WTC11 (cell line): ENCODE data around the gene OVCA2. TPM values are rescaled to one million over a fixed set of nuclear protein-coding genes. Genes with fewer than 3 reads are reported as not detected.

Experiments
- ATAC-seq: fragments of 200-7000 bp; cut with Tn5 transposase; 2 replicates; pipeline ENCODE4 v1.10.0; 2021; ENCODE audit warnings: mild to moderate bottlenecking, moderate library complexity
- CTCF ChIA-PET: fragments of 300-600 bp; sonication (Branson Sonifier 250); formaldehyde crosslinking; loops from one replicate; lab custom pipeline; 2021; ENCODE audit warnings: antibody characterized with exemption; lab: Charles Lee
- POLR2A ChIA-PET: fragments of 350-600 bp; sonication (Branson Sonifier 250); formaldehyde crosslinking; loops from one replicate; lab custom pipeline; 2021; ENCODE audit warnings: antibody characterized with exemption; lab: Charles Lee
- DNase-seq: peaks from one replicate; pipeline ENCODE4 v3.0.0; 2021; ENCODE audit warnings: low spot score
- H3K27ac Mint-ChIP-seq: 2 replicates; pipeline ENCODE4 v1.8.0; 2021; ENCODE audit warnings: mixed read lengths
- H3K27me3 Mint-ChIP-seq: 2 replicates; pipeline ENCODE4 v1.8.0; 2021; ENCODE audit warnings: low read depth, mild to moderate bottlenecking, moderate library complexity, mixed read lengths
- H3K36me3 Mint-ChIP-seq: 2 replicates; pipeline ENCODE4 v1.8.0; 2021; ENCODE audit warnings: mixed read lengths
- H3K4me1 Mint-ChIP-seq: 2 replicates; pipeline ENCODE4 v1.8.0; 2022; ENCODE audit warnings: mixed read lengths
- H3K4me3 Mint-ChIP-seq: 2 replicates; pipeline ENCODE4 v1.8.0; 2021; ENCODE audit warnings: mild to moderate bottlenecking, moderate library complexity, mixed read lengths
- H3K9me3 Mint-ChIP-seq: 2 replicates; pipeline ENCODE4 v1.8.0; 2021; ENCODE audit warnings: mixed read lengths
- AR ChIP-seq: fragments of 250-450 bp; sonication (Bioruptor Pico); IDR thresholded peaks from 2 replicates; pipeline ENCODE4 v1.9.0; 2021; ENCODE audit warnings: mild to moderate bottlenecking
- ELF4 ChIP-seq: sonication (generic); formaldehyde crosslinking; IDR thresholded peaks from 2 replicates; pipeline ENCODE4 v1.8.1; 2022; ENCODE audit warnings: low read depth, mild to moderate bottlenecking, moderate library complexity, missing genetic modification reagents
- ESRRA ChIP-seq: sonication (generic); formaldehyde crosslinking; IDR thresholded peaks from 2 replicates; pipeline ENCODE4 v1.8.1; 2022; ENCODE audit warnings: mild to moderate bottlenecking, missing genetic modification reagents, borderline replicate concordance
- ETV6 ChIP-seq: sonication (generic); formaldehyde crosslinking; IDR thresholded peaks from 2 replicates; pipeline ENCODE4 v1.8.1; 2022; ENCODE audit warnings: mild to moderate bottlenecking, missing genetic modification reagents
- FOXJ3 ChIP-seq: sonication (generic); formaldehyde crosslinking; IDR thresholded peaks from 2 replicates; pipeline ENCODE4 v1.9.0; 2021; ENCODE audit warnings: missing genetic modification reagents, mild to moderate bottlenecking, borderline replicate concordance
- GRHL2 ChIP-seq: fragments of 250-450 bp; sonication (Bioruptor Pico); IDR thresholded peaks from 2 replicates; pipeline ENCODE4 v1.8.0; 2022; ENCODE audit warnings: mild to moderate bottlenecking, moderate library complexity; ENCODE audit not compliant: insufficient replicate concordance, severe bottlenecking
- IRF1 ChIP-seq: sonication (generic); formaldehyde crosslinking; IDR thresholded peaks from 2 replicates; pipeline ENCODE4 v1.8.0; 2023; ENCODE audit warnings: missing genetic modification reagents
- MXD4 ChIP-seq: fragments of 250-450 bp; sonication (Bioruptor Pico); IDR thresholded peaks from 2 replicates; pipeline ENCODE4 v1.8.0; 2021; ENCODE audit warnings: mild to moderate bottlenecking, moderate library complexity, borderline replicate concordance
- MYBL2 ChIP-seq: sonication (generic); formaldehyde crosslinking; IDR thresholded peaks from 2 replicates; pipeline ENCODE4 v1.8.1; 2023; ENCODE audit warnings: mild to moderate bottlenecking, moderate library complexity, missing genetic modification reagents
- NFATC4 ChIP-seq: fragments of 250-450 bp; sonication (Bioruptor Pico); IDR thresholded peaks from 2 replicates; pipeline ENCODE4 v1.9.0; 2021; ENCODE audit warnings: mild to moderate bottlenecking
- NFE2L1 ChIP-seq: sonication (generic); formaldehyde crosslinking; IDR thresholded peaks from 2 replicates; pipeline ENCODE4 v1.8.1; 2023; ENCODE audit warnings: missing genetic modification reagents
- PRDM15 ChIP-seq: sonication (generic); formaldehyde crosslinking; IDR thresholded peaks from 2 replicates; pipeline ENCODE4 v1.8.0; 2022; ENCODE audit warnings: missing genetic modification reagents
- PRRX2 ChIP-seq: fragments of 250-450 bp; sonication (Bioruptor Pico); IDR thresholded peaks from 2 replicates; pipeline ENCODE4 v1.8.0; 2021; ENCODE audit warnings: mild to moderate bottlenecking
- SMAD3 ChIP-seq: sonication (generic); formaldehyde crosslinking; IDR thresholded peaks from 2 replicates; pipeline ENCODE4 v1.8.0; 2022; ENCODE audit warnings: missing genetic modification reagents, mild to moderate bottlenecking, borderline replicate concordance
- SP1 ChIP-seq: sonication (generic); formaldehyde crosslinking; conservative IDR thresholded peaks from 2 replicates; pipeline ENCODE4 v1.8.1; 2022; ENCODE audit warnings: missing genetic modification reagents
- ZBTB21 ChIP-seq: sonication (generic); formaldehyde crosslinking; IDR thresholded peaks from 2 replicates; pipeline ENCODE4 v1.8.1; 2023; ENCODE audit warnings: mild to moderate bottlenecking, missing genetic modification reagents, borderline replicate concordance
- ZNF138 ChIP-seq: sonication (generic); formaldehyde crosslinking; conservative IDR thresholded peaks from 2 replicates; pipeline ENCODE4 v1.8.1; 2022; ENCODE audit warnings: mild to moderate bottlenecking, moderate library complexity, missing genetic modification reagents
- ZNF232 ChIP-seq: sonication (generic); formaldehyde crosslinking; IDR thresholded peaks from 2 replicates; pipeline ENCODE4 v1.8.0; 2022; ENCODE audit warnings: mild to moderate bottlenecking, missing genetic modification reagents
- ZNF281 ChIP-seq: sonication (generic); formaldehyde crosslinking; IDR thresholded peaks from 2 replicates; pipeline ENCODE4 v1.8.0; 2023; ENCODE audit warnings: mild to moderate bottlenecking, missing genetic modification reagents
- ZNF416 ChIP-seq: fragments of 250-450 bp; sonication (Bioruptor Pico); IDR thresholded peaks from 2 replicates; pipeline ENCODE4 v1.9.0; 2021; ENCODE audit warnings: mild to moderate bottlenecking, inconsistent platforms
- total RNA-seq: library from RNA; stranded (reverse); gene quantifications from 3 replicates; pipeline ENCODE4 v1.2.3, GENCODE V29; 2021

Gene OVCA2
- total RNA-seq, 1 experiment from 2014 or later = 23.5 TPM

GRCh38 chr17:2030779-2031163 lies 11.1 kb upstream of the OVCA2 start:
- H3K36me3 Mint-ChIP-seq = peaks cover 3% of the 10 kb centered on the region; the same call in 1 of the 2 replicates
- TF ChIP-seq ETV6 (CRISPR knock-in tag) = no peak
- no peak for TF ChIP-seq PRRX2 (CRISPR knock-in tag)
- TF ChIP-seq ZBTB21 (CRISPR knock-in tag) = no peak
- no peak for TF ChIP-seq GRHL2 (CRISPR knock-in tag)
- no peak for TF ChIP-seq ELF4 (CRISPR knock-in tag)
- TF ChIP-seq ZNF281 (CRISPR knock-in tag) = no peak
- no peak for TF ChIP-seq IRF1 (CRISPR knock-in tag)
- no peak for TF ChIP-seq NFE2L1 (CRISPR knock-in tag)
- no peak for TF ChIP-seq SP1 (CRISPR knock-in tag)
- no peak for TF ChIP-seq ZNF416
- no peak for TF ChIP-seq ESRRA (CRISPR knock-in tag)
- no peak for TF ChIP-seq ZNF232 (CRISPR knock-in tag)
- no peak for TF ChIP-seq MYBL2 (CRISPR knock-in tag)
- no peak for TF ChIP-seq NFATC4 (CRISPR knock-in tag)
- no peak for TF ChIP-seq ZNF138 (CRISPR knock-in tag)
- TF ChIP-seq MXD4 (CRISPR knock-in tag) = no peak
- no peak for TF ChIP-seq SMAD3
- TF ChIP-seq AR (CRISPR knock-in tag) = no peak
- no peak for TF ChIP-seq PRDM15
- no peak for TF ChIP-seq FOXJ3
- POLR2A ChIA-PET = no interaction called here
- peak overlapping the region; percentile 57; the same call in 1 of the 2 replicates for H3K27ac Mint-ChIP-seq
- CTCF ChIA-PET = interaction anchor here (1.0 kb wide), 2 partner anchors 24 to 122 kb away, joined by 3 to 5 read pairs; partner anchors contain the start of gene HIC1
- ATAC-seq (no peak), DNase-seq (peak; percentile 70)
- peaks cover 7% of the 10 kb centered on the region for H3K4me1 Mint-ChIP-seq
- no peaks in the 10 kb centered on the region for H3K9me3 Mint-ChIP-seq
- H3K4me3 Mint-ChIP-seq = peak overlapping the region; percentile 97
- H3K27me3 Mint-ChIP-seq = peaks cover 41% of the 10 kb centered on the region
